ENCODE results near the gene FNBP1L.

- TF ChIP-seq, protein P1, sequence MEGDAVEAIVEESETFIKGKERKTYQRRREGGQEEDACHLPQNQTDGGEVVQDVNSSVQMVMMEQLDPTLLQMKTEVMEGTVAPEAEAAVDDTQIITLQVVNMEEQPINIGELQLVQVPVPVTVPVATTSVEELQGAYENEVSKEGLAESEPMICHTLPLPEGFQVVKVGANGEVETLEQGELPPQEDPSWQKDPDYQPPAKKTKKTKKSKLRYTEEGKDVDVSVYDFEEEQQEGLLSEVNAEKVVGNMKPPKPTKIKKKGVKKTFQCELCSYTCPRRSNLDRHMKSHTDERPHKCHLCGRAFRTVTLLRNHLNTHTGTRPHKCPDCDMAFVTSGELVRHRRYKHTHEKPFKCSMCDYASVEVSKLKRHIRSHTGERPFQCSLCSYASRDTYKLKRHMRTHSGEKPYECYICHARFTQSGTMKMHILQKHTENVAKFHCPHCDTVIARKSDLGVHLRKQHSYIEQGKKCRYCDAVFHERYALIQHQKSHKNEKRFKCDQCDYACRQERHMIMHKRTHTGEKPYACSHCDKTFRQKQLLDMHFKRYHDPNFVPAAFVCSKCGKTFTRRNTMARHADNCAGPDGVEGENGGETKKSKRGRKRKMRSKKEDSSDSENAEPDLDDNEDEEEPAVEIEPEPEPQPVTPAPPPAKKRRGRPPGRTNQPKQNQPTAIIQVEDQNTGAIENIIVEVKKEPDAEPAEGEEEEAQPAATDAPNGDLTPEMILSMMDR (conservative IDR thresholded peaks at IDR 0.05; ENCODE audit: low read length): no peak
- TF ChIP-seq EZH2phosphoT487 (IDR thresholded peaks at IDR 0.05; ENCODE audit: borderline replicate concordance, low read depth, low read length): no peak
Measured at GRCh38 chr1:93467606-93468005, 19.7 kb downstream of the FNBP1L start.

Measured in OCI-LY7 (cell line).